H9 (cell line): Measurements from ENCODE around the gene PDZD2. TPM values are rescaled to one million over a fixed set of nuclear protein-coding genes. Genes with fewer than 3 reads are reported as not detected.

Experiments
- DNase-seq: peaks from one replicate; pipeline ENCODE4 v3.0.0-alpha.2; 2017
- H2AFZ ChIP-seq: one replicate; pipeline ENCODE4 v1.6.1; 2013; ENCODE audit warnings: mild to moderate bottlenecking, low read length, control low read depth, moderate library complexity
- H2AK5ac ChIP-seq: 2 replicates; pipeline ENCODE4 v1.6.1; 2013; ENCODE audit warnings: low read length, control low read depth, mixed read lengths; ENCODE audit not compliant: insufficient read length
- H2BK120ac ChIP-seq: one replicate; pipeline ENCODE4 v1.6.1; 2013; ENCODE audit warnings: low read depth, mild to moderate bottlenecking, low read length, control low read depth, inconsistent platforms; ENCODE audit not compliant: poor library complexity, severe bottlenecking
- H2BK12ac ChIP-seq: 2 replicates; pipeline ENCODE4 v1.6.1; 2013; ENCODE audit warnings: low read length, control low read depth, mixed read lengths, low read depth; ENCODE audit not compliant: insufficient read length
- H2BK15ac ChIP-seq: 2 replicates; pipeline ENCODE4 v1.6.1; 2013; ENCODE audit warnings: low read depth, low read length, control low read depth
- H2BK20ac ChIP-seq: one replicate; pipeline ENCODE4 v1.6.1; 2013; ENCODE audit warnings: low read depth, mild to moderate bottlenecking, low read length, control low read depth, inconsistent platforms; ENCODE audit not compliant: poor library complexity, severe bottlenecking
- H2BK5ac ChIP-seq: 2 replicates; pipeline ENCODE4 v1.6.1; 2013; ENCODE audit warnings: low read length, control low read depth, mixed read lengths; ENCODE audit not compliant: insufficient read length
- H3K14ac ChIP-seq: 2 replicates; pipeline ENCODE4 v1.6.1; 2013; ENCODE audit warnings: low read length, control low read depth; ENCODE audit not compliant: insufficient read depth
- H3K18ac ChIP-seq: 2 replicates; pipeline ENCODE4 v1.6.1; 2013; ENCODE audit warnings: low read depth, mild to moderate bottlenecking, mixed read lengths, low read length, control low read depth; ENCODE audit not compliant: insufficient read length
- H3K23ac ChIP-seq: 2 replicates; pipeline ENCODE4 v1.6.1; 2013; ENCODE audit warnings: low read length, control low read depth, mixed read lengths, low read depth; ENCODE audit not compliant: insufficient read length
- H3K23me2 ChIP-seq: 2 replicates; pipeline ENCODE4 v1.6.1; 2013; ENCODE audit warnings: low read depth, mild to moderate bottlenecking, mixed read lengths, low read length, control low read depth; ENCODE audit not compliant: insufficient read length, poor library complexity, severe bottlenecking
- H3K27ac ChIP-seq: 2 replicates; pipeline ENCODE4 v1.5.1; 2013; ENCODE audit warnings: low read length, control low read depth, mixed read lengths, low read depth; ENCODE audit not compliant: insufficient read length
- H3K27me3 ChIP-seq: 2 replicates; pipeline ENCODE4 v1.6.1; 2013; ENCODE audit warnings: low read length, control low read depth, inconsistent platforms; ENCODE audit not compliant: insufficient read depth
- H3K4ac ChIP-seq: 2 replicates; pipeline ENCODE4 v1.6.1; 2013; ENCODE audit warnings: low read depth, mild to moderate bottlenecking, control low read depth, inconsistent platforms, low read length, moderate library complexity
- H3K4me1 ChIP-seq: 2 replicates; pipeline ENCODE4 v1.6.1; 2013; ENCODE audit warnings: low read length, control low read depth, inconsistent platforms; ENCODE audit not compliant: insufficient read depth
- H3K4me2 ChIP-seq: 2 replicates; pipeline ENCODE4 v1.6.1; 2013; ENCODE audit warnings: low read length, control low read depth, mixed read lengths; ENCODE audit not compliant: insufficient read length, insufficient read depth
- H3K56ac ChIP-seq: 2 replicates; pipeline ENCODE4 v1.6.1; 2013; ENCODE audit warnings: low read depth, mild to moderate bottlenecking, mixed read lengths, low read length, control low read depth; ENCODE audit not compliant: insufficient read length
- H3K79me1 ChIP-seq: 2 replicates; pipeline ENCODE4 v1.6.1; 2013; ENCODE audit warnings: low read depth, mild to moderate bottlenecking, moderate library complexity, low read length, control low read depth, inconsistent platforms; ENCODE audit not compliant: insufficient read depth, poor library complexity, severe bottlenecking
- H3K79me2 ChIP-seq: 2 replicates; pipeline ENCODE4 v1.6.1; 2013; ENCODE audit warnings: low read length, control low read depth, inconsistent platforms; ENCODE audit not compliant: insufficient read depth
- H3K9ac ChIP-seq: 2 replicates; pipeline ENCODE4 v1.6.1; 2013; ENCODE audit warnings: low read length, control low read depth, mixed read lengths; ENCODE audit not compliant: insufficient read length; ENCODE audit errors: extremely low read depth
- H3K9me3 ChIP-seq: one replicate; pipeline ENCODE4 v1.6.1; 2013; ENCODE audit warnings: low read depth, low read length, inconsistent platforms; ENCODE audit not compliant: control insufficient read depth
- H3T11ph ChIP-seq: one replicate; pipeline ENCODE4 v1.6.1; 2013; ENCODE audit warnings: mild to moderate bottlenecking, low read length, control low read depth, inconsistent platforms
- H4K20me1 ChIP-seq: one replicate; pipeline ENCODE4 v1.6.1; 2013; ENCODE audit not compliant: control insufficient read depth, insufficient read length, insufficient read depth
- H4K5ac ChIP-seq: 2 replicates; pipeline ENCODE4 v1.6.1; 2013; ENCODE audit warnings: low read depth, mild to moderate bottlenecking, mixed read lengths, low read length, control low read depth; ENCODE audit not compliant: insufficient read length
- H4K8ac ChIP-seq: replicated peaks from 2 replicates; pipeline ENCODE4 v1.6.1; 2013; ENCODE audit warnings: low read length, control low read depth, mixed read lengths, low read depth; ENCODE audit not compliant: insufficient read length
- H4K91ac ChIP-seq: 2 replicates; pipeline ENCODE4 v1.6.1; 2013; ENCODE audit warnings: low read depth, mild to moderate bottlenecking, moderate library complexity, mixed read lengths, low read length, control low read depth; ENCODE audit not compliant: insufficient read length
- H3K27ac Mint-ChIP-seq, 3 experiments: 2 replicates in 2 of 3; 3 replicates in 1 of 3; pipeline ENCODE4 v1.8.0; 2020 to 2021; ENCODE audit warnings: mixed read lengths in 3 of 3, mild to moderate bottlenecking in 1 of 3, moderate library complexity in 1 of 3
- H3K27me3 Mint-ChIP-seq: 2 replicates; pipeline ENCODE4 v1.8.0; 2021; ENCODE audit warnings: low read depth, mild to moderate bottlenecking, moderate library complexity, mixed read lengths
- H3K36me3 Mint-ChIP-seq, 3 experiments: 2 replicates in 2 of 3; 3 replicates in 1 of 3; pipeline ENCODE4 v1.8.0; 2020 to 2021; ENCODE audit warnings: low read depth in 3 of 3, mixed read lengths in 3 of 3; ENCODE audit not compliant: insufficient read depth in 1 of 3
- H3K4me1 Mint-ChIP-seq, 2 experiments: 2 replicates each; pipeline ENCODE4 v1.8.0; 2020; ENCODE audit warnings: mixed read lengths in 2 of 2
- H3K4me3 Mint-ChIP-seq, 2 experiments: 2 replicates in 1 of 2; 3 replicates in 1 of 2; pipeline ENCODE4 v1.8.0; 2020 to 2021; ENCODE audit warnings: mild to moderate bottlenecking in 2 of 2, mixed read lengths in 2 of 2, moderate library complexity in 1 of 2
- H3K9me3 Mint-ChIP-seq, 2 experiments: 2 replicates in 1 of 2; 3 replicates in 1 of 2; pipeline ENCODE4 v1.8.0; 2020; ENCODE audit warnings: mild to moderate bottlenecking in 2 of 2, mixed read lengths in 2 of 2, moderate library complexity in 1 of 2
- whole genome bisulfite sequencing: extraction: QIAGEN DNeasy Blood & Tissue Kit; methylation state at CpG from one replicate; pipeline ENCODE4 v1.1.7; 2013; ENCODE audit warnings: missing lambda C conversion rate, low lambda C conversion rate, mixed read lengths; ENCODE audit not compliant: insufficient read length; ENCODE audit errors: extremely low coverage; 5-methylcytosine and 5-hydroxymethylcytosine counted together
- total RNA-seq: library from RNA; stranded (reverse); gene quantifications from 2 replicates; pipeline ENCODE4 v1.2.1, GENCODE V29; 2021
- TF ChIP-seq, protein P1 (sequence below): fragments of 200-600 bp; sonication (generic); conservative IDR thresholded peaks from 3 replicates; pipeline ENCODE4 v1.8.0; 2021; ENCODE audit warnings: antibody characterized with exemption, mild to moderate bottlenecking

PDZD2 gene
- total RNA-seq, 1 experiment from 2014 or later = 9.9 TPM

- Mint-ChIP-seq H3K36me3 (no peaks in the 10 kb centered on the region), H3K4me3 (no peak overlapping the region), H3K27me3 (no peaks in the 10 kb centered on the region), H3K9me3 (no peaks in the 10 kb centered on the region), H3K4me1 (peaks cover 4 to 7% of the 10 kb centered on the region in 2 experiments), H3K27ac (peak overlapping the region in 1 of 3 experiments; percentile 86; a peak in 3 of 7 replicates)
- H3K23me2 ChIP-seq = no peaks in the 10 kb centered on the region
- no peak overlapping the region for H3K4me2 ChIP-seq
- WGBS = no CpG with 5 or more reads among the region's 3 CpGs
- no peak overlapping the region for H3K4ac ChIP-seq
- H2BK120ac ChIP-seq = no peak overlapping the region
- H2BK5ac ChIP-seq = no peak overlapping the region
- no peak overlapping the region for H4K8ac ChIP-seq
- H2BK12ac ChIP-seq = no peak overlapping the region
- H2BK20ac ChIP-seq = no peak overlapping the region
- H2AK5ac ChIP-seq = no peak overlapping the region
- H3K27ac ChIP-seq = no peak overlapping the region
- H3K14ac ChIP-seq = no peak overlapping the region
- no peaks in the 10 kb centered on the region for H4K20me1 ChIP-seq
- TF ChIP-seq, protein P1, sequence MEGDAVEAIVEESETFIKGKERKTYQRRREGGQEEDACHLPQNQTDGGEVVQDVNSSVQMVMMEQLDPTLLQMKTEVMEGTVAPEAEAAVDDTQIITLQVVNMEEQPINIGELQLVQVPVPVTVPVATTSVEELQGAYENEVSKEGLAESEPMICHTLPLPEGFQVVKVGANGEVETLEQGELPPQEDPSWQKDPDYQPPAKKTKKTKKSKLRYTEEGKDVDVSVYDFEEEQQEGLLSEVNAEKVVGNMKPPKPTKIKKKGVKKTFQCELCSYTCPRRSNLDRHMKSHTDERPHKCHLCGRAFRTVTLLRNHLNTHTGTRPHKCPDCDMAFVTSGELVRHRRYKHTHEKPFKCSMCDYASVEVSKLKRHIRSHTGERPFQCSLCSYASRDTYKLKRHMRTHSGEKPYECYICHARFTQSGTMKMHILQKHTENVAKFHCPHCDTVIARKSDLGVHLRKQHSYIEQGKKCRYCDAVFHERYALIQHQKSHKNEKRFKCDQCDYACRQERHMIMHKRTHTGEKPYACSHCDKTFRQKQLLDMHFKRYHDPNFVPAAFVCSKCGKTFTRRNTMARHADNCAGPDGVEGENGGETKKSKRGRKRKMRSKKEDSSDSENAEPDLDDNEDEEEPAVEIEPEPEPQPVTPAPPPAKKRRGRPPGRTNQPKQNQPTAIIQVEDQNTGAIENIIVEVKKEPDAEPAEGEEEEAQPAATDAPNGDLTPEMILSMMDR = no peak
- H2BK15ac ChIP-seq = no peak overlapping the region
- no peaks in the 10 kb centered on the region for H3K79me1 ChIP-seq
- H3K56ac ChIP-seq = no peak overlapping the region
- H3K79me2 ChIP-seq = no peaks in the 10 kb centered on the region
- H3K9ac ChIP-seq = no peak overlapping the region
- no peak overlapping the region for H3K23ac ChIP-seq
- no peaks in the 10 kb centered on the region for H3K27me3 ChIP-seq
- no peak for DNase-seq
- H4K5ac ChIP-seq = no peak overlapping the region
- H4K91ac ChIP-seq = no peak overlapping the region
- no peak overlapping the region for H3T11ph ChIP-seq
- no peaks in the 10 kb centered on the region; the same call in 1 of the 2 replicates for H3K4me1 ChIP-seq
- no peaks in the 10 kb centered on the region for H3K9me3 ChIP-seq
- no peak overlapping the region for H2AFZ ChIP-seq
- no peak overlapping the region for H3K18ac ChIP-seq
These were observed 176.4 kb downstream of the PDZD2 start for GRCh38 chr5:31815376-31815775.
